HEK293 (cell line): ENCODE results near the gene HLF.

Experiments
- CTCF ChIA-PET: fragments of 350-600 bp; formaldehyde crosslinking; extraction: SDS; loops from one replicate; lab custom pipeline; 2021; ENCODE audit warnings: antibody characterized with exemption; lab: Yijun Ruan, JAX
- POLR2A ChIA-PET: fragments of 300-600 bp; formaldehyde crosslinking; extraction: SDS; loops from one replicate; lab custom pipeline; 2020; ENCODE audit warnings: antibody characterized with exemption, inconsistent platforms; lab: Yijun Ruan, JAX
- H3K27ac ChIP-seq: fragments of 200-500 bp; sonication (Bioruptor generic); 2 replicates; pipeline ENCODE4 v1.5.1; 2014; ENCODE audit warnings: low read depth, low read length, control low read depth, inconsistent platforms; ENCODE audit errors: extremely low read depth
- H3K36me3 ChIP-seq, 2 experiments: fragments of 200-500 bp in 1 of 2; sonication (Bioruptor generic) in 1 of 2; 1 replicate in 1 of 2; 2 replicates in 1 of 2; pipeline ENCODE4 v1.5.1; 2014 to 2017; ENCODE audit warnings: inconsistent platforms in 2 of 2, low read length in 2 of 2; ENCODE audit not compliant: control insufficient read depth in 2 of 2, insufficient read depth in 1 of 2
- H3K4me1 ChIP-seq: fragments of 200-500 bp; sonication (Bioruptor generic); 2 replicates; pipeline ENCODE4 v1.5.1; 2014; ENCODE audit warnings: mild to moderate bottlenecking, low read length, inconsistent platforms; ENCODE audit not compliant: control insufficient read depth, insufficient read depth
- H3K4me3 ChIP-seq: 2 replicates; pipeline ENCODE4 v1.5.1; 2011; ENCODE audit warnings: low read depth, mild to moderate bottlenecking, control low read depth, low read length, moderate library complexity
- H3K9me3 ChIP-seq: fragments of 200-500 bp; sonication (Bioruptor generic); 2 replicates; pipeline ENCODE4 v1.5.1; 2014; ENCODE audit warnings: low read depth, low read length, inconsistent platforms; ENCODE audit not compliant: control insufficient read depth, insufficient read depth
- ATF2 ChIP-seq: fragments of 450-650 bp; formaldehyde crosslinking; IDR thresholded peaks from 2 replicates; pipeline ENCODE4 v1.5.1; 2016; ENCODE audit warnings: missing biosample characterization, missing genetic modification characterization, low read depth
- FEZF1 ChIP-seq: fragments of 450-650 bp; formaldehyde crosslinking; IDR thresholded peaks from 2 replicates; pipeline ENCODE4 v1.5.1; 2016; ENCODE audit warnings: missing biosample characterization, missing genetic modification characterization
- HOXC10 ChIP-seq: sonication (generic); formaldehyde crosslinking; IDR thresholded peaks from 2 replicates; pipeline ENCODE4 v1.8.1; 2023; ENCODE audit warnings: mild to moderate bottlenecking, missing genetic modification reagents
- KLF16 ChIP-seq: fragments of 450-650 bp; formaldehyde crosslinking; IDR thresholded peaks from 2 replicates; pipeline ENCODE4 v1.5.1; 2017; ENCODE audit warnings: missing biosample characterization, missing genetic modification characterization
- KLF7 ChIP-seq: fragments of 450-650 bp; formaldehyde crosslinking; IDR thresholded peaks from 2 replicates; pipeline ENCODE4 v1.5.1; 2016; ENCODE audit warnings: missing biosample characterization, missing genetic modification characterization, borderline replicate concordance
- SALL2 ChIP-seq: fragments of 450-650 bp; formaldehyde crosslinking; IDR thresholded peaks from 2 replicates; pipeline ENCODE4 v1.5.0; 2017; ENCODE audit warnings: missing biosample characterization, mild to moderate bottlenecking, missing genetic modification characterization, borderline replicate concordance
- SP3 ChIP-seq: fragments of 450-650 bp; formaldehyde crosslinking; IDR thresholded peaks from 2 replicates; pipeline ENCODE4 v1.5.1; 2016; ENCODE audit warnings: missing biosample characterization, missing genetic modification characterization
- TCF7L2 ChIP-seq: IDR thresholded peaks from 2 replicates; pipeline ENCODE4 v1.6.1; 2011; ENCODE audit warnings: low read depth, mild to moderate bottlenecking, inconsistent platforms, low read length, moderate library complexity, borderline replicate concordance
- YY1 ChIP-seq: fragments of 450-650 bp; formaldehyde crosslinking; IDR thresholded peaks from 2 replicates; pipeline ENCODE4 v1.5.1; 2018; ENCODE audit warnings: missing biosample characterization, missing genetic modification characterization
- ZBTB7A ChIP-seq: fragments of 450-650 bp; formaldehyde crosslinking; IDR thresholded peaks from 2 replicates; pipeline ENCODE4 v1.5.1; 2016; ENCODE audit warnings: low read depth, missing biosample characterization, missing genetic modification characterization
- ZBTB8A ChIP-seq: fragments of 450-650 bp; formaldehyde crosslinking; IDR thresholded peaks from 2 replicates; pipeline ENCODE4 v1.5.1; 2016; ENCODE audit warnings: missing biosample characterization, missing genetic modification characterization
- ZEB2 ChIP-seq: fragments of 450-650 bp; formaldehyde crosslinking; IDR thresholded peaks from 2 replicates; pipeline ENCODE4 v1.5.1; 2016; ENCODE audit warnings: missing biosample characterization, missing genetic modification characterization
- ZNF114 ChIP-seq: fragments of 450-650 bp; formaldehyde crosslinking; IDR thresholded peaks from 2 replicates; pipeline ENCODE4 v1.5.0; 2017; ENCODE audit warnings: missing biosample characterization, missing genetic modification characterization
- ZNF202 ChIP-seq: fragments of 450-650 bp; formaldehyde crosslinking; IDR thresholded peaks from 2 replicates; pipeline ENCODE4 v1.5.1; 2016; ENCODE audit warnings: missing biosample characterization, missing genetic modification characterization, borderline replicate concordance
- ZNF23 ChIP-seq: fragments of 450-650 bp; formaldehyde crosslinking; IDR thresholded peaks from 2 replicates; pipeline ENCODE4 v1.5.1; 2016; ENCODE audit warnings: missing biosample characterization, missing genetic modification characterization, borderline replicate concordance
- ZNF239 ChIP-seq: fragments of 450-650 bp; formaldehyde crosslinking; IDR thresholded peaks from 2 replicates; pipeline ENCODE4 v1.5.1; 2016; ENCODE audit warnings: missing biosample characterization, missing genetic modification characterization
- ZNF335 ChIP-seq: fragments of 450-650 bp; formaldehyde crosslinking; conservative IDR thresholded peaks from 2 replicates; pipeline ENCODE4 v1.5.1; 2016; ENCODE audit warnings: missing biosample characterization, missing genetic modification characterization
- ZNF341 ChIP-seq: fragments of 450-650 bp; formaldehyde crosslinking; IDR thresholded peaks from 2 replicates; pipeline ENCODE4; 2016; ENCODE audit warnings: low read depth, missing biosample characterization, missing genetic modification characterization
- ZNF37A ChIP-seq: fragments of 450-650 bp; IDR thresholded peaks from 2 replicates; pipeline ENCODE4 v1.5.1; 2018; ENCODE audit warnings: missing biosample characterization, missing genetic modification characterization
- ZNF48 ChIP-seq: fragments of 450-650 bp; formaldehyde crosslinking; IDR thresholded peaks from 2 replicates; pipeline ENCODE4 v1.5.1; 2016; ENCODE audit warnings: missing biosample characterization, missing genetic modification characterization
- ZNF561 ChIP-seq: fragments of 450-650 bp; IDR thresholded peaks from 2 replicates; pipeline ENCODE4 v1.5.1; 2018; ENCODE audit warnings: missing biosample characterization, missing genetic modification characterization, borderline replicate concordance
- ZNF610 ChIP-seq: fragments of 450-650 bp; formaldehyde crosslinking; IDR thresholded peaks from 2 replicates; pipeline ENCODE4 v1.5.1; 2016; ENCODE audit warnings: missing biosample characterization, missing genetic modification characterization, borderline replicate concordance
- ZNF623 ChIP-seq: fragments of 450-650 bp; formaldehyde crosslinking; IDR thresholded peaks from 2 replicates; pipeline ENCODE4 v1.5.1; 2016; ENCODE audit warnings: missing biosample characterization, missing genetic modification characterization
- ZNF624 ChIP-seq: fragments of 450-650 bp; formaldehyde crosslinking; IDR thresholded peaks from 2 replicates; pipeline ENCODE4 v1.5.1; 2017; ENCODE audit warnings: missing biosample characterization, missing genetic modification characterization
- ZNF658 ChIP-seq: fragments of 450-650 bp; formaldehyde crosslinking; IDR thresholded peaks from 2 replicates; pipeline ENCODE4; 2016; ENCODE audit warnings: missing biosample characterization, missing genetic modification characterization
- ZNF664 ChIP-seq: fragments of 450-650 bp; formaldehyde crosslinking; IDR thresholded peaks from 2 replicates; pipeline ENCODE4 v1.5.1; 2016; ENCODE audit warnings: missing biosample characterization, missing genetic modification characterization
- ZNF837 ChIP-seq: fragments of 450-650 bp; formaldehyde crosslinking; IDR thresholded peaks from 2 replicates; pipeline ENCODE4 v1.5.1; 2016; ENCODE audit warnings: missing biosample characterization, missing genetic modification characterization
- ZSCAN23 ChIP-seq: fragments of 450-650 bp; formaldehyde crosslinking; IDR thresholded peaks from 2 replicates; pipeline ENCODE4 v1.5.1; 2016; ENCODE audit warnings: missing biosample characterization, missing genetic modification characterization
- ZXDB ChIP-seq: fragments of 450-650 bp; formaldehyde crosslinking; IDR thresholded peaks from 2 replicates; pipeline ENCODE4 v1.5.1; 2016; ENCODE audit warnings: missing biosample characterization, missing genetic modification characterization
- TF ChIP-seq, protein P1 (sequence below): fragments of 450-650 bp; formaldehyde crosslinking; IDR thresholded peaks from 2 replicates; pipeline ENCODE4 v1.5.1; 2016; ENCODE audit warnings: missing biosample characterization, missing genetic modification characterization

The HLF gene

GRCh38 chr17:55322453-55322985, 57.8 kb downstream of the HLF start:
- ChIA-PET CTCF (no interaction called here), POLR2A (no interaction called here)
- no peaks in the 10 kb centered on the region for H3K4me1 ChIP-seq
- H3K9me3 ChIP-seq: no peaks in the 10 kb centered on the region
- no peaks in the 10 kb centered on the region for H3K36me3 ChIP-seq
- H3K4me3 ChIP-seq: no peak overlapping the region
- H3K27ac ChIP-seq: no peak overlapping the region
- no peak for TF ChIP-seq ZEB2 (tag by site-specific recombination)
- no peak for TF ChIP-seq TCF7L2
- TF ChIP-seq ATF2 (tag by site-specific recombination): no peak
- TF ChIP-seq, protein P1, sequence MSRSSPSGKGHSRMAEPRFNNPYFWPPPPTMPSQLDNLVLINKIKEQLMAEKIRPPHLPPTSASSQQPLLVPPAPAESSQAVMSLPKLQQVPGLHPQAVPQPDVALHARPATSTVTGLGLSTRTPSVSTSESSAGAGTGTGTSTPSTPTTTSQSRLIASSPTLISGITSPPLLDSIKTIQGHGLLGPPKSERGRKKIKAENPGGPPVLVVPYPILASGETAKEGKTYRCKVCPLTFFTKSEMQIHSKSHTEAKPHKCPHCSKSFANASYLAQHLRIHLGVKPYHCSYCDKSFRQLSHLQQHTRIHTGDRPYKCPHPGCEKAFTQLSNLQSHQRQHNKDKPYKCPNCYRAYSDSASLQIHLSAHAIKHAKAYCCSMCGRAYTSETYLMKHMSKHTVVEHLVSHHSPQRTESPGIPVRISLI (tag by site-specific recombination): no peak
- no peak for TF ChIP-seq ZNF335 (tag by site-specific recombination)
- no peak for TF ChIP-seq SP3 (tag by site-specific recombination)
- no peak for TF ChIP-seq ZNF610 (tag by site-specific recombination)
- TF ChIP-seq ZNF23 (tag by site-specific recombination): no peak
- no peak for TF ChIP-seq SALL2 (tag by site-specific recombination)
- no peak for TF ChIP-seq ZNF202
- TF ChIP-seq ZNF561 (tag by site-specific recombination): no peak
- no peak for TF ChIP-seq ZNF48
- no peak for TF ChIP-seq ZNF37A (tag by site-specific recombination)
- TF ChIP-seq ZXDB (tag by site-specific recombination): no peak
- TF ChIP-seq ZNF837 (tag by site-specific recombination): no peak
- no peak for TF ChIP-seq ZBTB8A
- no peak for TF ChIP-seq ZNF623 (tag by site-specific recombination)
- TF ChIP-seq, all 188 proteins: peak for 0

GRCh38 chr17:55323518-55324295, 58.9 kb downstream of the HLF start:
- CTCF ChIA-PET: no interaction called here
- TF ChIP-seq ZBTB7A (tag by site-specific recombination): no peak
- TF ChIP-seq ZNF239 (tag by site-specific recombination): no peak
- no peak for TF ChIP-seq SALL2 (tag by site-specific recombination)
- TF ChIP-seq TCF7L2: no peak
- no peak for TF ChIP-seq FEZF1 (tag by site-specific recombination)
- TF ChIP-seq, protein P1 (tag by site-specific recombination): no peak
- no peak for TF ChIP-seq ZNF664 (tag by site-specific recombination)
- no peak for TF ChIP-seq KLF16 (tag by site-specific recombination)
- TF ChIP-seq ZNF114: no peak
- TF ChIP-seq KLF7: no peak
- no peak for TF ChIP-seq YY1 (tag by site-specific recombination)
- no peak for TF ChIP-seq ZSCAN23 (tag by site-specific recombination)
- TF ChIP-seq ZNF341 (tag by site-specific recombination): no peak
- no peak for TF ChIP-seq ZNF624 (tag by site-specific recombination)
- TF ChIP-seq ZNF658 (tag by site-specific recombination): no peak
- no peak for TF ChIP-seq HOXC10 (CRISPR knock-in tag)
- H3K9me3 ChIP-seq: no peaks in the 10 kb centered on the region
- POLR2A ChIA-PET: no interaction called here
- no peaks in the 10 kb centered on the region for H3K36me3 ChIP-seq
- H3K4me3 ChIP-seq: no peak overlapping the region
- no peaks in the 10 kb centered on the region for H3K4me1 ChIP-seq
- H3K27ac ChIP-seq: no peak overlapping the region
